ENCODE results near the gene NCOR2. TPM values are rescaled to one million over a fixed set of nuclear protein-coding genes. Genes with fewer than 3 reads are reported as not detected.

The NCOR2 gene
- total and polyA plus RNA-seq, 2 of the 8 experiments (the other 6 are each of a cell fraction or from before 2014, with no cell fraction given): 14.8 to 275 TPM

- no peak for TF ChIP-seq BCL11A (IDR thresholded peaks at IDR 0.05; ENCODE audit: low read depth in 2 of 2, low read length in 2 of 2)
- peak overlapping the region; percentile 29 for H4K8ac ChIP-seq (ENCODE audit: extremely low read depth, insufficient read depth, low read length)
- H3K27me3 ChIP-seq (replicated peaks in 1 of 4; ENCODE audit: control insufficient read depth in 3 of 4, extremely low read depth in 1 of 4, insufficient read depth in 3 of 4, low read length in 3 of 4): peaks cover 0 to 2% (median 0%) of the 10 kb centered on the region in 4 experiments; a peak in 1 of 7 replicates
- H3K18ac ChIP-seq (ENCODE audit: extremely low read depth, low read length): no peak overlapping the region
- H3K14ac ChIP-seq (ENCODE audit: insufficient read length): no peak overlapping the region
- no peaks in the 10 kb centered on the region for H3K36me3 ChIP-seq (ENCODE audit: control insufficient read depth in 2 of 4, insufficient read depth in 4 of 4, low read length in 3 of 4)
- no peak overlapping the region for H2BK5ac ChIP-seq (ENCODE audit: low read depth, low read length)
- WGBS, 2 experiments (ENCODE audit: extremely low coverage in 1 of 2, insufficient coverage in 1 of 2, insufficient read length in 1 of 2, insufficient replicate concordance in 2 of 2, low coverage in 1 of 2, low lambda C conversion rate in 2 of 2, missing lambda C conversion rate in 1 of 2): 91% methylated on average over 6 of the region's 6 CpGs; no CpG with 5 or more reads in 1 of the 2 experiments
- no peak overlapping the region for H3K4me2 ChIP-seq (ENCODE audit: insufficient read depth in 1 of 2, low read depth in 2 of 2, low read length in 2 of 2)
- H4K20me1 ChIP-seq (replicated peaks in 1 of 2; ENCODE audit: control insufficient read depth in 1 of 2, insufficient read depth in 2 of 2, low read length in 2 of 2): no peaks in the 10 kb centered on the region
- peaks cover 0 to 6% of the 10 kb centered on the region in 2 experiments; a peak in 2 of 4 replicates for H3K9me3 ChIP-seq (ENCODE audit: insufficient read depth in 2 of 2, low read depth in 1 of 2, low read length in 1 of 2)
- DNase-seq (ENCODE audit: low read depth in 1 of 2, low spot score in 2 of 2): no peak
- no peak overlapping the region for H2BK20ac ChIP-seq (ENCODE audit: low read length)
- FAIRE-seq: no peak
- no peak overlapping the region for H3K27ac ChIP-seq (ENCODE audit: low read depth, low read length)
- no peaks in the 10 kb centered on the region for H3K79me1 ChIP-seq (ENCODE audit: low read depth, low read length)
- H2BK120ac ChIP-seq (replicated peaks; ENCODE audit: low read depth, low read length): no peak overlapping the region
- H3K56ac ChIP-seq (replicated peaks; ENCODE audit: insufficient read length, low read depth, low read length): no peak overlapping the region
- H3K4me1 ChIP-seq (replicated peaks in 1 of 4; ENCODE audit: control insufficient read depth in 3 of 4, insufficient read depth in 4 of 4, low read length in 3 of 4): peaks cover 0 to 3% (median 0%) of the 10 kb centered on the region in 4 experiments; a peak in 2 of 7 replicates
- H4K5ac ChIP-seq (ENCODE audit: insufficient read length, low read depth, low read length): no peak overlapping the region
- no peak overlapping the region for H3K4me3 ChIP-seq (ENCODE audit: extremely low read depth in 1 of 4, insufficient read depth in 2 of 4, low read depth in 3 of 4, low read length in 4 of 4)
- no peak overlapping the region for H2BK12ac ChIP-seq (ENCODE audit: low read depth, low read length)
- no peak overlapping the region for H2AFZ ChIP-seq (ENCODE audit: low read length)
- H2BK15ac ChIP-seq (ENCODE audit: low read length): 0 out of 2 replicates have a peak overlapping the region, but pooled peaks have one; percentile 29
- POLR2A ChIA-PET (ENCODE audit: partially characterized antibody): interaction anchor here (0.7 to 1.0 kb wide), 3 partner anchors 20 to 168 kb away, joined by 3 read pairs; no protein-coding TSS in a partner anchor
- H3K79me2 ChIP-seq (ENCODE audit: control insufficient read depth in 1 of 2, insufficient read depth in 2 of 2, low read length in 2 of 2): no peaks in the 10 kb centered on the region
- no peak overlapping the region for H3K9ac ChIP-seq (replicated peaks in 1 of 4; ENCODE audit: extremely low read depth in 1 of 4, low read depth in 3 of 4, low read length in 3 of 4)
- CTCF ChIA-PET (ENCODE audit: partially characterized antibody): interaction anchor here (1.0 to 3.2 kb wide), 4 partner anchors 10 to 179 kb away, joined by 3 to 14 read pairs (median 4); no protein-coding TSS in a partner anchor
- no peak overlapping the region for H4K91ac ChIP-seq (replicated peaks; ENCODE audit: insufficient read length, low read length)
- no peak overlapping the region for H3K23ac ChIP-seq (ENCODE audit: insufficient read length)
- no peaks in the 10 kb centered on the region for H3K23me2 ChIP-seq (ENCODE audit: low read depth, low read length)
- no peak overlapping the region for H3K4ac ChIP-seq (replicated peaks; ENCODE audit: insufficient read length, low read depth, low read length)
- no peak overlapping the region for H2AK5ac ChIP-seq (ENCODE audit: low read depth, low read length)
Observed at GRCh38 chr12:124592050-124592449, 24.6 kb upstream of the NCOR2 start.

Measured in H1 (cell line).